GM19463 (cell line): ENCODE measurements around the gene CPNE4.
"Not testable (repeated sequence)": the region's sequence is repeated elsewhere in the genome, so short reads cannot be mapped to it uniquely, and the experiment has no call there.

Source experiments
- ATAC-seq: cut with Tn5 transposase; IDR thresholded peaks from one replicate; pipeline ENCODE4 v1.9.1; 2021; ENCODE audit warnings: mild to moderate bottlenecking, moderate library complexity; ENCODE audit not compliant: unreplicated experiment

CPNE4 gene

GRCh38 chr3:131486545-131486944 lies 548.3 kb downstream of the CPNE4 start:
- ATAC-seq = not testable (repeated sequence)

DNA sequence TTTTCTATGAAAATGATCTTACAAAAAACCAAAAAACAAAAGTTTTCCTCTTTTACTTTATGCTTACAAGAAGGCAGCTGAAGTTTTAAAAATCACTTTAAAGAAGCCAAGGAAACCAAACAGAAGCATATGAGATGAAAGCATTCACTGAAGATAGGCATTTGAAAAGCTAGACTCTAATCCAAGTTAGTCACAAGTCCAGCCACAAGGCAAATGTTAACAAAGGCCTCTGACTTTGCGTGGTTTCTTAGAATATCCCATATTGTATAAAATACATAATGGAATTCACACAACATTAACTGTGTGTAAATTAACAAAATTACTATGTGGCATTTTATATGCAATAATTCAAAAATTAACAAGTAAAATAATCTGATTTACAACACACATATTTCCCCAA lies 549.7 kb downstream of the CPNE4 start:
- ATAC-seq = no peak

DNA sequence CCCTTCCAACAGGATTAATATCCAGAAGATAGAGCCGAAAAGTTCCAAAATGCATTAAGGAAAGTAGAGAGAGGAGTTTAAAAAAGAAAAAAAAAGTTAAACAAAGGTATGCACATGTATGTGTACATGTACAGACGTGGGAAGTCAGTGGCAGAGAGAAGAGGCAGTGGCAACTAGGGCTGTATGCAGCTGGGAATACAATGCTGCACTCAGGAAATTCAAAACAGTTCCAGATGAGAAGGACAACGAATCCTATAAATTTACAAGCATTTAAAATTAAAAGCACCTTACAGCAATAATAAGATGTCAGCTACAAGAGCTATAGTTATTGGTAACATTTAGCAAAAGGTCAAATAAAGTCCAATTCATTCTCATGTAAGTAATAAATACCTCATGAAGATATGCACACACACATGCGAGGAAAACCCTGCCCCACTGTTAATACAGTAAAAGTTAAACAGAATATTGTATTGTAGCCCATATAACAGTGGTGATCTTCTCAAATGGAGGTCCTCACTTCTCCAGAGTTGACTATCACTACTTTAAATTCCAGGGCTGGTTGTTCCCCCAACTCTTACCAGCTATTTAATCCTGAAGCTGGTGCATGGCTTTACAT lies 550.2 kb downstream of the CPNE4 start:
- ATAC-seq = no peak
